ENCODE results near the gene PDE8B. TPM values are rescaled to one million over a fixed set of nuclear protein-coding genes. Genes with fewer than 3 reads are reported as not detected.

PDE8B gene
- total RNA-seq, 2 experiments from 2014 or later, result 0.25 TPM; not detected in 1

DNA sequence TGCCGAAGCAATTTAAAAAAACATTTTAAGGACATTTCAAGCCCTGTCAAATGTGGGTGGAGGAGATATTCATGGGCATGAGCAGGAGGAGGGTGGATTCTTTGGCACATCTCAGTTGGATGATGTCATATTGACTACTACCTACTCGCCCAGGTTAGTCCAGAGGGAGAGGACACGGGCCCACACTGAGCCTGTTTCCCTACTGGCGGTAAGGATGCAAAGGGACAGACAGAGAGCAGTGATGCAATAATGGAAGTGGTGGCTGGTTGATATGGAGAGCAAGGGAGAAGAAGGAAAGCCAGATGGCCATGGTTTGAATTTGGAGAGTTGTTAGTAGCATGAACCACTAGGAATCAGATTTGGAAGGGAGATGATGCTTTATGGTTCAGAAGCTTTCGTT lies 34.1 kb upstream of the PDE8B start:
- Mint-ChIP-seq H3K36me3 (ENCODE audit: low read depth) (no peaks in the 10 kb centered on the region), H3K27me3 (peaks cover 33% of the 10 kb centered on the region), H3K27ac (no peak overlapping the region), H3K4me3 (no peak overlapping the region), H3K9me3 (no peaks in the 10 kb centered on the region), H3K4me1 (peaks cover 3% of the 10 kb centered on the region)
- no peak for DNase-seq
- POLR2A ChIA-PET, result no interaction called here
- CTCF ChIA-PET, result no interaction called here

DNA sequence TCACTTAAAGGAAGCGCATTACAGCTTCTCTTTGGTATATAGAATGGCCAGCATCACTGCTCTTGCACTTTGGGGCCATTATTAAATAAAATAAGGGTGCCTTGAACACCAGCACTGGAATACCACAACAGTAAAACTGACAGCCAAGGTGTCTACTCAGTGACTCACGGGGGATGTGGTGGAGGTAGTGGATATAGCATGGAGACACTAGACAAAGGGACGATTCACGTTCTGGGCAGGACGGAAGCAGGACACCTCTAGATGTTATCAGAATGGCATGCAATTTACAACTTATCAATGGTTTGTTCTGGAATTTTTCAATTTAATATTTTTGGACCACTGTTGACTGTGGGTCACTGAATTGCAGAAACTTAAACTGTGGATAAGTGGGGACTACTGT lies 32.9 kb upstream of the PDE8B start:
- no peak overlapping the region for H3K27ac Mint-ChIP-seq
- ChIA-PET POLR2A (no interaction called here), CTCF (no interaction called here)
- peaks cover 40% of the 10 kb centered on the region for H3K27me3 Mint-ChIP-seq
- no peaks in the 10 kb centered on the region for H3K9me3 Mint-ChIP-seq
- H3K4me1 Mint-ChIP-seq, result peaks cover 3% of the 10 kb centered on the region
- no peak overlapping the region for H3K4me3 Mint-ChIP-seq
- DNase-seq, result no peak
- H3K36me3 Mint-ChIP-seq (ENCODE audit: low read depth), result no peaks in the 10 kb centered on the region

DNA sequence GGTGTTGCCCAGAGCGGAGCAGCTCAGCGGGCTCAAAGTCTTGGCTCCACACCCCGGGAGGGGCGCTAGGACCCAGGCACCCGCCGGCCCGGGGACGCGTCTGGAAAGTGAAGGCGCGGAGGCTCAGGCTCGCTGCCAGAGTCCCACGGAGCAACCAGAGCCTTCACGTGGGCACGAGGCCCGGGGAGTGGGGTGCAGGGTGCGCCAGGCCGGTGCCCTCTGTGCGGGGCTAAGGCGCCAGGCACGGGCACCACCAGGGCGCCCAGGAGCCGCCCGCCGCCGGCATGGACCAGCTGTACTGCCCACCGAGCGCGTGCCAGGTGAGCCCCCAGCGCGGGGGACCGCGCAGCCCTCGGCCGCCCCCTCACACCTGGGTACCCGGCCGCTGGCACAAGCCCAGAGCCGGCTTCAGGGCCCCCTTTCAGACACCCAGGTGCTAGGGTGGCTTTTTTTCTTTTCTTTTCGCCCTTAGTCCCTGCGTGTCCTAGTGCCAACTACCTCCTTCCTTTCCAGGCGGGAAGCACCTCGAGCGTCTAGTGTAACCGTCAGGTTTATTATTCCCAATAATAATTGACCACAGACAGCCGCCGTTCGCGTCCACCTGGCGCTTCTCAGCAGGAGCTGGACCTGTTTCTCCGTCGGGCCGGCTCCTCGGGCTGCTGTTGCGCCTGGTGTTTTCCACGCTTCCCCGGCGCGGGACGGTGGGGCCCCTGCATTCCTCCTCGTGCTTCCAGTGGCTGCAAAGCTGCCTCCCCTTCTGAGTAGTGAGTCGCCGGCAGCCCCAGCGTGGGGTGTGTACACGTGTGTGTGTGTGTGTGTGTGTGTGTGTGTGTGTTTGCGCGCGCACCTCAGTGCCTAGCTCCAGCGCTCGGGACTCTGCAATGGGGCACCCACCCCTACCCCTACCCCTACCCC lies 30.1 kb upstream of the PDE8B start:
- no peak overlapping the region for H3K27ac Mint-ChIP-seq
- no peaks in the 10 kb centered on the region for H3K36me3 Mint-ChIP-seq (ENCODE audit: low read depth)
- no peak overlapping the region for H3K4me3 Mint-ChIP-seq
- POLR2A ChIA-PET, result no interaction called here
- CTCF ChIA-PET, result interaction anchor here (1.2 kb wide), 1 partner anchor 25 kb away, joined by 3 read pairs; no protein-coding TSS in a partner anchor
- H3K9me3 Mint-ChIP-seq, result no peaks in the 10 kb centered on the region
- H3K4me1 Mint-ChIP-seq, result peaks cover 3% of the 10 kb centered on the region
- DNase-seq, result no peak
- peaks cover 55% of the 10 kb centered on the region for H3K27me3 Mint-ChIP-seq

DNA sequence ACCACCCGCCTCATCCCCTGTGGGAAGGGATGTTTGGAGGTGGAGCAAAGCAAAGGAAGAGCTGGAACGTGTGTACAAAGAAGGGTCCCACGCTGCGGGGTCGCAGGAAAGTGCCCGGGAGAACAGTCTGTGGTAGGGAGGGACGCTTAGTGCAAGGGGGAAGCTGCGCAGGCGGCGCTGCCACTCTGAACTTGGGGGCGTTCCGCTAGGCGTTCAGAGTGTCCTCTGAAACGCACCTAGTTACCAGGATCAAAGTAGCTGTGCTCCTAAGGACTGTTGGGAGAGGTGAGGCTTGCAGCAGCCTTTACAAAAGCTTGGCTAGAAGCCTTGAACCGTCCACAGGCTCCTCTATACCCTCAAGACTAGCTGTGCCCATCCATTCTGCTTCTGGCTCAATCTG lies 29.3 kb upstream of the PDE8B start:
- H3K4me3 Mint-ChIP-seq, result no peak overlapping the region
- H3K9me3 Mint-ChIP-seq, result no peaks in the 10 kb centered on the region
- H3K27me3 Mint-ChIP-seq, result peaks cover 55% of the 10 kb centered on the region
- DNase-seq, result no peak
- no peak overlapping the region for H3K27ac Mint-ChIP-seq
- peaks cover 3% of the 10 kb centered on the region for H3K4me1 Mint-ChIP-seq
- ChIA-PET CTCF (interaction anchor here (1.2 kb wide), 1 partner anchor 26 kb away, joined by 3 read pairs; no protein-coding TSS in a partner anchor), POLR2A (no interaction called here)
- no peaks in the 10 kb centered on the region for H3K36me3 Mint-ChIP-seq (ENCODE audit: low read depth)

DNA sequence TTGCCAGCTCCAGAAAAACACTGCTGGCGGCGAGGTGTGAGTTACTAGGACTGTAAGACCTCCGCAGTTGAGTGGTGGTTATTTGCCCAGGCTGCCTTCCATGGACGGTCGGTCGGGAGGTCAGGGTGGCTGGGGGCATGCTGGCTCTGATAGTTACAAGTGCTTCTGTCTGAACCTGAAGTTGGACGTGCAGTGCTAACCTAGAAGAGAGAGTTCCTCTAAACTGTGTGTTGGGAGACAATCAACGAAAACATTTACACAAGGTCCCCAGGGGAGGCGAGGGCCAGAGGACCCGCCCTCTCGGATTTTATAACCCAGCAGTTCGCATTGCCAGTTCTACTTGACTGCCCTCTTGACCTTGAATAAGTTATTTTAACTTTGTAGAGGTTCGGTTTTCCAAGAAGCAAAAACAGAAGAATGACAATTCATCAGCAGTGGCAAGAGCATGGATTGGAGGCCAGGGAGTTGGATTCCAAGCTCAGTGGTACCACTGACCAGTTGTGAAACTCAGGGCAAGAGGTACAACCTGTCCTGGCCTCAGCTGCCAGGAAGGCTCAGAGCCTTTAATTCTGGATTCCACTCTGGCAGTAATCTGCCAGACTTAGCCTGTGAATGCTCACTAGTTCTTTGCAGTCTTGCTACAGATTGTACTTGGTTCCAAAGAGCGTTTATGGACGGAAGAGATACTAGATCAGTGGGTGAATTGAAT lies 28.7 kb upstream of the PDE8B start:
- H3K36me3 Mint-ChIP-seq (ENCODE audit: low read depth), result no peaks in the 10 kb centered on the region
- no peak for DNase-seq
- H3K4me3 Mint-ChIP-seq, result no peak overlapping the region
- H3K9me3 Mint-ChIP-seq, result no peaks in the 10 kb centered on the region
- ChIA-PET CTCF (interaction anchor here (0.6 to 1.2 kb wide), 3 partner anchors 26 to 342 kb away, joined by 3 to 4 read pairs (median 3); no protein-coding TSS in a partner anchor), POLR2A (no interaction called here)
- H3K27me3 Mint-ChIP-seq, result peaks cover 55% of the 10 kb centered on the region
- H3K27ac Mint-ChIP-seq, result no peak overlapping the region
- peaks cover 3% of the 10 kb centered on the region for H3K4me1 Mint-ChIP-seq

DNA sequence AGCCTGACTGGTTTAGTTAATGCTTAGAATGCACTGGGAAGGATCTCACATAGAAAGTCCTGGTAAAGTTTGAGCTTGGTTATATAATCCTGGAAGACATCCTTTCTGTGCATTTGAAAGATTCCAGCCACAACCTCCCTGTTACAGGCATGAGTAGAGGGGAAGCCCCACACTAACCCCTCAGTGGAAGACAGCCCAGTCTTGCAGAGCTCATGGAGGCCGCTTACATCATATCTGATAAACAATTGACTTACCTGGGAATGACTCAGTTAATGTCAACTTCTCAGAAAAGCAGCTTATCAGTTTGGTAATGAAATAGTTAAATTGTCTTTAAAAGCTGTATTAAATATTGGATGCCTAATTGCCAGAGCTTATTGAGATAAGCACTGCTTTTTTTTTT lies 28.1 kb upstream of the PDE8B start:
- DNase-seq, result no peak
- H3K4me1 Mint-ChIP-seq, result peaks cover 3% of the 10 kb centered on the region
- ChIA-PET CTCF (interaction anchor here (0.6 to 0.8 kb wide), 3 partner anchors 58 to 342 kb away, joined by 3 to 4 read pairs (median 4); no protein-coding TSS in a partner anchor), POLR2A (no interaction called here)
- no peak overlapping the region for H3K4me3 Mint-ChIP-seq
- no peaks in the 10 kb centered on the region for H3K9me3 Mint-ChIP-seq
- no peaks in the 10 kb centered on the region for H3K36me3 Mint-ChIP-seq (ENCODE audit: low read depth)
- no peak overlapping the region for H3K27ac Mint-ChIP-seq
- peaks cover 54% of the 10 kb centered on the region for H3K27me3 Mint-ChIP-seq

DNA sequence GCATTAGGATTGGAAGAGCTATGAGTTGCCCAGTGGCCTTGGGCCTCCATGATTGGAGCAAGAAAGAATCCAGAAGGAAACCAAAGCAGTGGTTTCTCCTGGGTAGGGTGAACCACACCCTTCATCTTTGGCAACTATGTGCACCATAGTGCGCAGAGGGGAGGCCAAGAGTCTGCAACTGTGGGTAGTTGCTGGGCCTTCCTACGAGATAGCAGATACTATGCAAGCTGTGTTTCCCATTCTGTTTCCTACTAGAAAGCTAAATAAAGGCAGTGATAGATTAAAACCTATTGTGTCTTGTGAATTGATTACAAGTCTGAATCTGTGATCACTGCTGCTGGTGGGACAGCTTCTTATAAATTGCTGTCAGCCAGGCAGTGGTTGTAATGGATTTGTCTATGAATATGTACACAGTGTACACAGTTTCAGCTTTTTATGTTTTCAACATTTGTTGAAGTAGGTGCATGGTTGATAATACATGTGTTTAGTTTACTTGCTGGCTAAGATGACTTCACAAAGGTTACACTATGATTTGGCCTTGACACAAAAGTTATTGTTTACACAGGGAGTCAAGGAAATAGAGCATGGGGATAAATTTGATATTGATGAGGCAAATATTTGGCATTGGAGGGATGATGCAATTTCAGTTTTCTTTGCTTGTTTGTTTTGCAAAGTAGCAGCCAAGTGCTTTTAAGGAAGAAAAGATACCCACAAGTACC lies 23.7 kb upstream of the PDE8B start:
- Mint-ChIP-seq H3K27me3 (peaks cover 26% of the 10 kb centered on the region), H3K9me3 (no peaks in the 10 kb centered on the region), H3K4me3 (no peak overlapping the region), H3K4me1 (no peaks in the 10 kb centered on the region), H3K27ac (no peak overlapping the region), H3K36me3 (ENCODE audit: low read depth) (no peaks in the 10 kb centered on the region)
- CTCF ChIA-PET, result no interaction called here
- no peak for DNase-seq
- POLR2A ChIA-PET, result no interaction called here

DNA sequence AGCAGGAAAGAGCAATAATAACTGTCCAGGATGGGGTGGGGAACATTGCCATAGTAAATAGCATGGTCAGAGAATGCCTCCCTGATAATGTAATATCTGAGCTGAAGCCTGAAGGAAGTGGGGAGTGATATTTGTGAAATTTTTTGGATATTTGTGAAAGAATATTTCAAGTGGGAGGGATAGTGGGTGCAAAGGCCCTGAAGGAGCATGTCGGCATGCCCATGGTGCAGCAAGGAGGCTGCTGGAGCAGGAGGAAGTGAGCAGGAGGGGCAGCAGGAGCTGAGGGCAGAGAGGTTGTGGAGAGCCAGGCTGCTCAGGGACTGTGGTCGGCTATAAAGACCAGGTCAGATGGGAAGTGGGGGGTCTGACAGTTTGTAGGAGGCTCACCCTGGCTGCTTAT lies 21.1 kb upstream of the PDE8B start:
- Mint-ChIP-seq H3K4me3 (no peak overlapping the region), H3K4me1 (no peaks in the 10 kb centered on the region), H3K27ac (no peak overlapping the region), H3K27me3 (peaks cover 10% of the 10 kb centered on the region), H3K9me3 (no peaks in the 10 kb centered on the region), H3K36me3 (ENCODE audit: low read depth) (no peaks in the 10 kb centered on the region)
- DNase-seq, result no peak
- ChIA-PET POLR2A (no interaction called here), CTCF (no interaction called here)

DNA sequence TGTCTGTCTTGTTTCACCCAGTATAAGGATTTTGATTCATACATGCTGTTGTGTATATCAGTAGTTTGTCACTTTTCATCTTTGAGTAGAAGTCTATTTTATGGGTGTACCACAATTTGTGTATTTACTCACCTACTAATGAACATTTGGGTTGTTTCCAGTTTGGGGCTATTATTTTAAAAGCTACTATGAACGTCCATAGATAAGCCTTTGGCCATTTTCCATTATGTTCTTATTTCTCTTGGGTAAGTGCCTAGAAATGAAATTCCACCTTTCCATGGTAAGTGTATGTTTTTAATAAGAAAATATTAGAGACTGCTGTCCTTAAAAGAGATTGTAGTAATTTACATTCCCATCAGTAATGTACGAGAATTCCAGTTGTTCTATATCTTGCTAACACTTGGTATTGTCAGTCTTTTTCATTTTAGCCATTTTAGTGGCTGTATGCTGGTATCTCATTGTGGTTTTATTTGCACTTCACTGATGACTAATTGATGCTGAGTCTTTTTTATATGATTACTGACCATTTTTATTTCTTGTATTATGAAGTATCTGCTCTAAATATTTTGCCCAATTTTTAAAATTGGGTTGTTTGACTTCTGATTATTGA lies 17.9 kb upstream of the PDE8B start:
- CTCF ChIA-PET, result no interaction called here
- peaks cover 1% of the 10 kb centered on the region for H3K36me3 Mint-ChIP-seq (ENCODE audit: low read depth)
- H3K9me3 Mint-ChIP-seq, result peaks cover 4% of the 10 kb centered on the region
- no peaks in the 10 kb centered on the region for H3K4me1 Mint-ChIP-seq
- POLR2A ChIA-PET, result no interaction called here
- no peak for DNase-seq
- H3K27ac Mint-ChIP-seq, result no peak overlapping the region
- peaks cover 18% of the 10 kb centered on the region for H3K27me3 Mint-ChIP-seq
- H3K4me3 Mint-ChIP-seq, result no peak overlapping the region

DNA sequence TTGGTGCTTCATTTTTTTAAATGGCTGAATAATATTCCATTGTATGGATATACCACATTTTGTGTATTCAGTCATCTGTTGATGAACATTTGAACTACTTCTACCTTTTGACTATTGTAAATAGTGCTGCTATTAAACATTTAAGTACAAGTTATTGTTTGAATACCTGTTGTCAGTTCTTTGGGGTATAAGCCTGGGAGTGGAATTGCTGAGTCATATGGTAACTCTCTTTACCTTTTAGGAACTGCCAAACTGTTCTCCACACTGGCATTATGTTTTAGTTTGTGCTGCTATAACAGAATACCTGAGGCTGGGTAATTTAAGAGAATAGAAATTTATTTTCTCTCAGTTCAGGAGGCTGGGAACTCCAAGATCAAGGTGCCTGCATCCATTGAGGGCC lies 15.7 kb upstream of the PDE8B start:
- H3K36me3 Mint-ChIP-seq (ENCODE audit: low read depth), result peaks cover 3% of the 10 kb centered on the region
- peaks cover 14% of the 10 kb centered on the region for H3K9me3 Mint-ChIP-seq
- no peak for DNase-seq
- H3K27me3 Mint-ChIP-seq, result peaks cover 27% of the 10 kb centered on the region
- H3K27ac Mint-ChIP-seq, result no peak overlapping the region
- H3K4me3 Mint-ChIP-seq, result no peak overlapping the region
- no peaks in the 10 kb centered on the region for H3K4me1 Mint-ChIP-seq
- ChIA-PET POLR2A (no interaction called here), CTCF (no interaction called here)

DNA sequence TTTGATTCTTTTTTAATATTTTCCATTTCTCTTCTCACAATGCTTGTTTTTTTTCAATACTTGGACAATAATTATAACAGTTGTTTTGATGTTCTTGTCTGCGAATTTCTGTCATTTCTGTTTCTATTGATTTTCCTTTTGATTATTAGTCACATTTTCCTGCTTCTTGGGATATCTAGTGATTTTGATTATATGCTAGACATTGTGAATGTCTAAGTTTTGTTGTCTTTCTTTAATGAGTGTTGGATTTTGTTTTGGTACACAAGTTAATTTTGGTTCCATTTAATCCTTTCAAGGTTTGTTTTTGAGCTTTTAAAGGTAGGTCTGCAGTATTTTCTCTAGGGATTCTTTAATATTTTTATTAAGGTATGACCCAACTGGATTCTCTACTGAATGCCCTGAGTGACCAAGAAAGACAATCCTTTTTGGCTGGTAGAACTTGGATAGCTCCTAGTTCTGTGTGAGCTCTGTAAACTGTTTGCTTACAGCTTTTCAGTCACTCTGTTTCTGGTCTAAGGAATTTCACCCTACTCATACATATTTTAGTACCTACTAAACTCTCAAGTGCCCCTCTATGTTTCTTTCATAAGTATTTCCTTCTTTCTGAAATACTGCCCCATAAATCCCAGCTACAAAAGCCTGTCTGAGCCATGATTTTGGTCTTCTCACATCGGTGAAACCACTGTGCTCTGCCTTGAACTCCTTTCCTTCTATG lies 12.5 kb upstream of the PDE8B start:
- ChIA-PET POLR2A (no interaction called here), CTCF (no interaction called here)
- Mint-ChIP-seq H3K36me3 (ENCODE audit: low read depth) (peaks cover 3% of the 10 kb centered on the region), H3K27me3 (peaks cover 32% of the 10 kb centered on the region), H3K4me1 (peaks cover 2% of the 10 kb centered on the region), H3K4me3 (no peak overlapping the region), H3K9me3 (peaks cover 14% of the 10 kb centered on the region), H3K27ac (no peak overlapping the region)
- DNase-seq, result no peak

DNA sequence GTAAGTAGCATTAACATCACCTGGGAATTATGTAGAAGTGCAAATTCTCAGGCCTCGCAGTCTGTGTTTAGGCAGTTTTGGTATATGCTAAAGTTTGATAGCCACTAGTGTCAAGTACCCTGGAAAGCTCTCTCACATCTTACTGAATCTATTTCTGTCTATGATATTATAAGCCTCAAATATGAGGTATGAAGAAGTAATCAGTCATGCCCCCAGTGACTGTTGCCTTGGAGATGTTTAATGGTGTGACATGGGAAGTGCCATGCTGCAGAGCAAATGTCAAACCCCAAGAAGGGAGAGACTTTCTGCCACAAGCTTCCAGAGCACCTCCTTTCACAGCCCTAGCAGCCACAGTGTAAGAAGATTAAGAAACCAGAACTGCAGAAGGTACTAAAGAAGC lies 9.8 kb upstream of the PDE8B start:
- H3K9me3 Mint-ChIP-seq, result peaks cover 12% of the 10 kb centered on the region
- H3K27me3 Mint-ChIP-seq, result peaks cover 29% of the 10 kb centered on the region
- peaks cover 3% of the 10 kb centered on the region for H3K36me3 Mint-ChIP-seq (ENCODE audit: low read depth)
- H3K27ac Mint-ChIP-seq, result no peak overlapping the region
- ChIA-PET POLR2A (no interaction called here), CTCF (interaction anchor here (0.5 kb wide), 1 partner anchor 17 kb away, joined by 3 read pairs; no protein-coding TSS in a partner anchor)
- DNase-seq, result no peak
- H3K4me3 Mint-ChIP-seq, result no peak overlapping the region
- H3K4me1 Mint-ChIP-seq, result peaks cover 2% of the 10 kb centered on the region

All from activated CD4-positive, alpha-beta T cell treated with anti-CD3 and anti-CD28 coated beads, Interleukin-2, amount 10 ng/mL, durations not matched to agents 7 days and 5 days (primary cell).